HCT116 (cell line): ENCODE data around the gene GRIK4. TPM values are rescaled to one million over a fixed set of nuclear protein-coding genes. Genes with fewer than 3 reads are reported as not detected.

Experiments used
- ATAC-seq: fragments of 200-7000 bp; cut with Tn5 transposase; 2 replicates; pipeline ENCODE4 v1.9.1; 2020; ENCODE audit warnings: mild to moderate bottlenecking, moderate library complexity
- BruUV-seq: library from RNA; stranded (reverse); fragments of 400-500 nt; replicated peaks from 2 replicates; lab custom pipeline; 2021; lab: Mats Ljungman, UMichigan
- CTCF ChIA-PET: fragments of 300-600 bp; sonication (Branson Sonifier 250); formaldehyde crosslinking; loops from one replicate; lab custom pipeline; 2021; ENCODE audit warnings: antibody characterized with exemption; lab: Charles Lee
- POLR2A ChIA-PET: fragments of 300-600, 350-600 bp; sonication (Branson Sonifier 250); formaldehyde crosslinking; loops from one replicate; lab custom pipeline; 2021; ENCODE audit warnings: antibody characterized with exemption; lab: Charles Lee
- RAD21 ChIA-PET, 2 experiments: fragments of 300-600 bp; sonication (Branson Sonifier 250); formaldehyde crosslinking; loops; one replicate each; lab custom pipeline; 2023; ENCODE audit warnings: low total read pairs in 2 of 2; ENCODE audit not compliant: uncharacterized antibody in 2 of 2, unreplicated experiment in 2 of 2, low non-redundant PET in 1 of 2; lab: Charles Lee
- DNase-seq: peaks from one replicate; pipeline ENCODE4 v3.0.0-alpha.2; 2010; ENCODE audit warnings: low read depth, low spot score
- H2AFZ ChIP-seq: fragments of 200-600 bp; shearing (Covaris generic), sonication (generic); 2 replicates; pipeline ENCODE4 v1.6.1; 2017; ENCODE audit warnings: low read depth, mixed run types, mixed read lengths, antibody characterized with exemption, low read length; ENCODE audit not compliant: poor library complexity, severe bottlenecking
- H3K27ac ChIP-seq: 2 replicates; pipeline ENCODE4 v1.5.1; 2012; ENCODE audit warnings: low read depth, low read length
- H3K27me3 ChIP-seq: fragments of 200-600 bp; sonication (generic); 2 replicates; pipeline ENCODE4 v1.6.1; 2016; ENCODE audit warnings: mixed run types, low read length, mixed read lengths; ENCODE audit not compliant: insufficient read depth
- H3K36me3 ChIP-seq, 2 experiments: fragments of 200-500 bp in 1 of 2; fragments of 200-600 bp in 1 of 2; sonication (Bioruptor generic) in 1 of 2; sonication (generic) in 1 of 2; 2 replicates each; pipeline versions ENCODE4 v1.5.1 to v1.6.1; 2014 to 2016; ENCODE audit warnings: low read length in 2 of 2, inconsistent platforms in 1 of 2, mixed read lengths in 1 of 2, mixed run types in 1 of 2; ENCODE audit not compliant: insufficient read depth in 2 of 2, control insufficient read depth in 1 of 2
- H3K4me1 ChIP-seq, 2 experiments: fragments of 200-600 bp in 1 of 2; sonication (generic) in 1 of 2; 2 replicates each; pipeline versions ENCODE4 v1.5.1 to v1.6.1; 2012 to 2017; ENCODE audit warnings: low read length in 2 of 2, inconsistent platforms in 1 of 2, mild to moderate bottlenecking in 1 of 2, mixed read lengths in 1 of 2, mixed run types in 1 of 2, moderate library complexity in 1 of 2; ENCODE audit not compliant: insufficient read depth in 2 of 2, control insufficient read depth in 1 of 2
- H3K4me2 ChIP-seq: fragments of 200-600 bp; sonication (generic); 2 replicates; pipeline ENCODE4 v1.6.1; 2017; ENCODE audit warnings: mixed run types, low read length, mixed read lengths
- H3K4me3 ChIP-seq, 2 experiments: fragments of 200-600 bp in 1 of 2; sonication (generic) in 1 of 2; replicated peaks in 1 of 2; 2 replicates each; pipeline ENCODE4 v1.5.1; 2011 to 2016; ENCODE audit warnings: low read length in 2 of 2, control low read depth in 1 of 2, low read depth in 1 of 2, mild to moderate bottlenecking in 1 of 2, mixed read lengths in 1 of 2, mixed run types in 1 of 2
- H3K79me2 ChIP-seq: fragments of 200-600 bp; sonication (generic); 2 replicates; pipeline ENCODE4 v1.6.1; 2017; ENCODE audit warnings: mild to moderate bottlenecking, mixed run types, low read length, moderate library complexity, mixed read lengths; ENCODE audit not compliant: insufficient read depth
- H3K9ac ChIP-seq: fragments of 200-600 bp; sonication (generic); 2 replicates; pipeline ENCODE4 v1.6.1; 2016; ENCODE audit warnings: low read length, mixed read lengths
- H3K9me2 ChIP-seq: fragments of 200-600 bp; sonication (generic), shearing (Covaris generic); 2 replicates; pipeline ENCODE4 v1.6.1; 2017; ENCODE audit warnings: mixed run types, mild to moderate bottlenecking, moderate library complexity; ENCODE audit not compliant: insufficient read depth
- H3K9me3 ChIP-seq, 2 experiments: fragments of 200-500 bp in 1 of 2; fragments of 200-600 bp in 1 of 2; sonication (Bioruptor generic) in 1 of 2; sonication (generic) in 1 of 2; 2 replicates each; pipeline ENCODE4 v1.6.1; 2014 to 2017; ENCODE audit warnings: low read length in 2 of 2, mixed read lengths in 2 of 2, inconsistent platforms in 1 of 2, low read depth in 1 of 2, mild to moderate bottlenecking in 1 of 2, mixed run types in 1 of 2, moderate library complexity in 1 of 2; ENCODE audit not compliant: control insufficient read depth in 1 of 2, insufficient read depth in 1 of 2
- H4K20me1 ChIP-seq: fragments of 200-600 bp; sonication (generic), shearing (Covaris generic); 2 replicates; pipeline ENCODE4 v1.6.1; 2017; ENCODE audit warnings: mixed run types, mild to moderate bottlenecking, moderate library complexity; ENCODE audit not compliant: insufficient read depth
- CBX3 ChIP-seq: IDR thresholded peaks from 2 replicates; pipeline ENCODE4 v1.6.1; 2012; ENCODE audit warnings: low read depth
- CTCF ChIP-seq, 3 experiments: fragments of 200-600 bp in 1 of 3; sonication (generic) in 1 of 3; IDR thresholded peaks in 2 of 3; conservative IDR thresholded peaks in 1 of 3; 2 replicates each; pipeline ENCODE4 v1.5.1; 2012 to 2017; ENCODE audit warnings: low read depth in 2 of 3, low read length in 2 of 3, antibody characterized with exemption in 1 of 3, borderline replicate concordance in 1 of 3, control low read depth in 1 of 3, mild to moderate bottlenecking in 1 of 3, mixed read lengths in 1 of 3, mixed run types in 1 of 3, moderate library complexity in 1 of 3; ENCODE audit not compliant: insufficient read depth in 1 of 3
- EGR1 ChIP-seq: IDR thresholded peaks from 2 replicates; pipeline ENCODE4 v1.6.1; 2012; ENCODE audit warnings: low read depth
- FOSL1 ChIP-seq: IDR thresholded peaks from 2 replicates; pipeline ENCODE4 v1.6.1; 2012; ENCODE audit warnings: low read depth
- JUND ChIP-seq: IDR thresholded peaks from 2 replicates; pipeline ENCODE4 v1.6.1; 2012
- SIN3A ChIP-seq: IDR thresholded peaks from 2 replicates; pipeline ENCODE4 v1.6.1; 2012; ENCODE audit warnings: low read depth
- SP1 ChIP-seq: IDR thresholded peaks from 2 replicates; pipeline ENCODE4 v1.6.1; 2012; ENCODE audit warnings: low read depth
- YY1 ChIP-seq: IDR thresholded peaks from 2 replicates; pipeline ENCODE4 v1.6.1; 2011; ENCODE audit warnings: low read length, low read depth, moderate library complexity, mild to moderate bottlenecking; ENCODE audit not compliant: insufficient replicate concordance; ENCODE audit errors: extremely low read depth
- ZFX ChIP-seq: fragments of 450-650 bp; IDR thresholded peaks from 2 replicates; pipeline ENCODE4 v1.6.1; 2017
- ZNF274 ChIP-seq: fragments of 200-500 bp; sonication (Bioruptor generic); IDR thresholded peaks from 2 replicates; pipeline ENCODE4 v1.6.1; 2014; ENCODE audit warnings: mild to moderate bottlenecking, low read depth, low read length, inconsistent platforms
- intact Hi-C: fragments of 100-400 bp; cut with micrococcal nuclease; formaldehyde crosslinking; loops from 2 replicates; pipeline ENCODE4 v1.10.0; 2022
- total RNA-seq: library from RNA; stranded (reverse); gene quantifications from one replicate; pipeline ENCODE4 v1.2.1, GENCODE V29; 2021; ENCODE audit not compliant: unreplicated experiment

Gene GRIK4
- total RNA-seq, 1 experiment from 2014 or later, result 0.52 TPM

GRCh38 chr11:120909676-120910416 lies 398.3 kb downstream of the GRIK4 start:
- Histone ChIP-seq H2AFZ (no peak overlapping the region), H3K36me3 (no peaks in the 10 kb centered on the region), H3K79me2 (no peaks in the 10 kb centered on the region), H4K20me1 (no peaks in the 10 kb centered on the region), H3K27me3 (peaks cover 3% of the 10 kb centered on the region; the same call in 1 of the 2 replicates), H3K27ac (no peak overlapping the region), H3K9me2 (no peaks in the 10 kb centered on the region), H3K9me3 (no peaks in the 10 kb centered on the region), H3K4me3 (no peak overlapping the region), H3K4me1 (peaks cover 5 to 8% of the 10 kb centered on the region in 2 experiments; a peak in 2 of 4 replicates), H3K4me2 (no peak overlapping the region), H3K9ac (no peak overlapping the region)
- intact Hi-C loops, result no loop called here
- no TSS peak for BruUV-seq
- no peak for TF ChIP-seq ZNF274
- no peak for TF ChIP-seq CBX3
- no peak for TF ChIP-seq SP1
- ChIA-PET POLR2A (no interaction called here), RAD21 (no interaction called here), CTCF (no interaction called here)
- ATAC-seq (no peak), DNase-seq (no peak)

GRCh38 chr11:120911943-120912342 lies 400.4 kb downstream of the GRIK4 start:
- intact Hi-C loops, result no loop called here
- no peak overlapping the region for H2AFZ ChIP-seq
- RAD21 ChIA-PET, result no interaction called here
- H3K9me2 ChIP-seq, result no peaks in the 10 kb centered on the region
- no TSS peak for BruUV-seq
- POLR2A ChIA-PET, result no interaction called here
- H4K20me1 ChIP-seq, result no peaks in the 10 kb centered on the region
- H3K27me3 ChIP-seq, result peaks cover 10% of the 10 kb centered on the region
- H3K4me1 ChIP-seq, result peaks cover 5 to 8% of the 10 kb centered on the region in 2 experiments; a peak in 2 of 4 replicates
- no peaks in the 10 kb centered on the region for H3K79me2 ChIP-seq
- H3K9me3 ChIP-seq, result no peaks in the 10 kb centered on the region
- H3K4me3 ChIP-seq, result no peak overlapping the region
- ATAC-seq, result no peak
- H3K27ac ChIP-seq, result no peak overlapping the region
- TF ChIP-seq JUND (no peak), SIN3A (no peak), YY1 (no peak), ZFX (no peak), EGR1 (no peak), CTCF (IDR thresholded peaks at IDR 0.05 in 2 of 3, conservative IDR thresholded peaks at IDR 0.05 in 1 of 3; ENCODE audit: borderline replicate concordance in 1 of 3, insufficient read depth in 1 of 3, low read depth in 2 of 3, low read length in 2 of 3) (no peak), FOSL1 (no peak)
- DNase-seq, result no peak
- no peaks in the 10 kb centered on the region for H3K36me3 ChIP-seq
- CTCF ChIA-PET, result interaction anchor here (1.0 to 2.5 kb wide), 6 partner anchors 11 to 399 kb away, joined by 3 to 13 read pairs (median 4); no protein-coding TSS in a partner anchor
- no peak overlapping the region for H3K9ac ChIP-seq
- H3K4me2 ChIP-seq, result peak overlapping the region; percentile 26; the same call in 1 of the 2 replicates
